ENCODE results near the gene FBP2.
"Not testable (repeated sequence)": the region's sequence is repeated elsewhere in the genome, so short reads cannot be mapped to it uniquely, and the experiment has no call there.

Gene FBP2

DNA sequence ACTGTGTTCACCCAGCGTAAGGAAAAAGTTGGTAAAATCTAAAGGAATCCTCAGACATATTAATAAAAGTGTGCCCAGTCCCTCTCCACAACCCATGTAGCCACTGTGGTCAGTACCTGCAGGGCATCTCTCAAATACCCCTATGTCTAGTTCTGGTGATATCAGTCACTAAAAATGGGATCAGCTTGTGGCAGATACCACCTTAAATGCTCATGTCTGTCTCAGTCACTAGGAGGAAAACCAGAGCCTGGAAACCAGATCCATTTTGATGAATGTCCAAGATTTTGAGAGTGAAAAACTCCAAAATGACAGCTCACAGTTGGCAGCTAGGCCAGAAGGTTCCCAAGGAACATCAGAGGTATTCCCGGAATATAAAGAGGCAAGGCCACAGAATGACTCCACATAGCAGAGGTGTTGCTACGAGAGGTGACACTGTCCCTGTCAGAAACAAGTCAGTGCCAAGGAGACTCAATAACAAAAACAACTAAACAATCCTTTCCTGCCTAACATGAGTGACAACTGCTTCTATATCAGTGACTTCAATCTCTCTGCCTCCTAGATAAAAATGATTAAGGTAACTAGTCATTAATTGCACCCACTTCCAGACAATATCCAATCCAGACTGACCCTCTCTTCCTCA is 25.3 kb downstream of the FBP2 start:
- intact Hi-C loops (cut with DNase I) = no loop called here
- no peak for DNase-seq

DNA sequence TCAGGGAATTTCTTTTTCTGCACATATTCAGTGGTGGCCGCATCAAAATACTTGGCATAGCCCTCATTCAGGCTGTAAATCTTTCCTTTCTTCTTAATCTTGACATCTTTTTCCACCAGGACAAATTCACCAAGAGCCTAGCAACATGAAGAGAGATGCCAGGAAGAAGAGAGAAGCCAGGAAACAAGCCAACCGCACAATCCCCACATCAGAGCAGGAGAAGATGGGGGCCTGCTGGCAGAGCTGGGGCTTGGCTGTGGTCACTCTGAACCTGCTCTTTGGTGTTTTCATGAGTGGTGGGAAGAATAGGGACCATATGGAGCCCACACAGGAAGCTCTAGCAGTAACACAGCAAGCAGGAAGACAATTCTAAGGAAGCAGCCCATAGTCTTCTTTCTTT is 26.4 kb downstream of the FBP2 start:
- no peak for DNase-seq
- intact Hi-C loops (cut with DNase I) = no loop called here

DNA sequence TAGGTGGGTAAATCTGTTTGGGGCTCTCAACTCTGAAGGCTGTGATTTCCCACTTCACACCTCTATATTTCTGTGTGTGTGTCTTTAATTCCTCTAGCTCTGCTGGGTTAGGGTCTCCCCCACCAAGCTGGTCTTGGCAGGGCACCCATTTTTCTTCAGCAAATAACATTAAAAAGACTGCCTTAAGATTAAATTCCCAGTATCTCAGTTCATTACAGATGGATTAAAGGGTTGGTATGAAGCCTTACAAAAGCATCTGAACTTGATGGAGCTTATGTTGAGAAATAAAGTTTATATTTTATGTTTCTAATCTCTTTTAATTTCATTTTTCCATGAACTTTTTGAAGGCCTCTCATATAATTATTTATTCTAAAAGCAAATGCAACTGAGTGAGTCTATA is 27.1 kb downstream of the FBP2 start:
- intact Hi-C loops (cut with DNase I) = no loop called here
- no peak for DNase-seq

- DNase-seq; intact Hi-C loops (cut with DNase I): not testable (repeated sequence)
Measured at GRCh38 chr9:94564279-94564678, 29.3 kb downstream of the FBP2 start.

- DNase-seq = no peak
Measured at GRCh38 chr9:94563548-94563947, 30.1 kb downstream of the FBP2 start.

GRCh38 chr9:94560237-94560636 is 33.4 kb downstream of the FBP2 start:
- DNase-seq = peak in 23 of 42 donors; percentile 6 to 58 (median 37)
- intact Hi-C loops (cut with DNase I) = no loop called here

More at GRCh38 chr9:94563548-94563947, 30.1 kb downstream of the FBP2 start:
- intact Hi-C loops (cut with DNase I) = no loop called here

GRCh38 chr9:94557376-94557775 is 36.2 kb downstream of the FBP2 start:
- DNase-seq = no peak
- intact Hi-C loops (cut with DNase I) = no loop called here

DNA sequence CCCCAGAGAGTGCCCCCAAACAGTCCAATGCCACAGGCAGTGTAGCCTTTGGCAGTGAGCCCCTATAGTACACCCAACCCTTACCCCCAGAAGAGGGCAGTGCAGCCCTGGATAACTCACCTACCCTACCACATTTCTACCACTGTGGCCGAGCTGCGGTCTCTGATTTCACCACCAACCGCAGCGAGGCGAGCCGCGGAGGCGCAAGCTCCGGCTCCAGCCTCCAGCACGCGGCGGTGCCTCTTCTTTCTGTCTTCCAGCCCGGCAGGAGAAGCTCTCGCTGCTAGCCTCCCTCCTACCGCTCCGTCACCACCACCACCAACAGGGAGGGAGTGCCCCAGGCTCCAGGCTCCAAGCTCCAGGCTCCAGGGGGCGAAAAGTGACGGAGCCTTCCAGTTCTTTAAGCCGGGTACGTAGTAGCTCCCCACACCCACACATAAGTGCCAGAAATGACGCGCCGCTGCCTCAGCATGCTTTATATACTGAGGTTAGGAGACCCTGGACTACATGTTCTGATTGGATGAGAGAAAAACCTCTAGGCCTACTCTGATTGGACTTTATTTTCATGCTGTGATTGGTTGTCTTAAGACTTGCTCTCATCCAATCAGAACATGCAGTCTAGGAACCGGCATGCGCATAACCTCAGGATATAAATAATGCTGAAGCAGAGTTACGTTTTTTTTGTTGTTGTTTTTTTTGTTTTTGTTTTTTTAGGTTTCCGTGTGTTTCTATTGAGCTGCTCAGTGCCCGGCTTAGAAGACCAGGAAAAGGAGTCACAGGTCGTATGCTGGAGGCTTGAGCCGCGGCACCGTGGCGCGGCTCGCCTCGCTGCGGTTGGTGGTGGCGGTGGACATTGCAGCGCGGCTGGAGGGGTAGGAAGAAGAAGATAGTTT is 38.9 kb downstream of the FBP2 start, which contains the start of gene PCAT7:
TSS of gene PCAT7 (plus strand) at position 645 of the 893 bp plus-strand sequence.
- DNase-seq = peak in 5 of 42 donors; percentile 3 to 42 (median 19)
- intact Hi-C loops (cut with DNase I) = no loop called here

GRCh38 chr9:94554078-94554438 is 39.6 kb downstream of the FBP2 start:
- intact Hi-C loops (cut with DNase I) = no loop called here
- no peak for DNase-seq

DNA sequence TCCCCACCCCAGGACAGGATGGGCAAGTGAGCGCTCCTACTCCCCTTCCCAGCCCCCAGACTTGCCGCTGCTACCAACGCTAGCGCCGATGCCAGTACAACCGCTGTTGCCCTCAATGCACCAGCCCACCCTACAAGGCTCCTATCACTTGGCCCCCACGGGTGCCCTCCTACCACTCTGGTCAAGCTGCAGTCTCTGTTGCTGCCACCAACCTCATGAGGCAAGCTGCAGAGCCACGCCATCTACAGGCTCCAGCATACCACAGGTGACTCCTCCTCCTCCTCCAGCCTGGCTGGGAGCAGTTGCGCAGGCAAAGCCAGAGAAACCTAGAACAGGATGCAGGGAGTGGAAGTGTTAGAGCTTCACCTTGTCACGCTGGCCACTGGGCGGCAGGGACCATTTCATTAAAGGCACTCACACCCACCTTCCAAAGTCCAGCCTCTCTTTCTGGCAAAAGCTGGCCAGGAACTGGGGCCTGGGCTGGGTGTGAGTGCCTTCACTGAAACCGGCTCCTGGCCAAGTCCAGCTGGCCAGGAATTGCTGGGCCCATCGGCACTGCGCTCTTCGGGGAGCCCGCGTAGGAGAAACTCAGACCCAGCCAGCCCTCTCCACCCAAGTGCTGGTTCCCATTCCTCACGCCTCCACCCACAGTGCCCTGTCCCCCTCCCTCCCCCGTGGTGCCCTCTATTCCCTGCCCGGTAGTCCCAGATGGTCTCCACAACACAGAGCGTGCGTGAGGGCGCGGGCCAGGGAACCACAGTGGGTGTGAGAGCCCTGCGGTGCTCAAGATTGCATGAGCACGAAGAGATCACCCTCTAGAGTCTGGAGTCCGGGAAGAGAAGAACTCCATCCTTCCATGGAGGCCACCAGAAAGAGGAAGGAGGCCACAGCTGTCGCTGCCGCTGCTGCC is 40.3 kb downstream of the FBP2 start:
- no peak for DNase-seq
- intact Hi-C loops (cut with DNase I) = no loop called here

DNA sequence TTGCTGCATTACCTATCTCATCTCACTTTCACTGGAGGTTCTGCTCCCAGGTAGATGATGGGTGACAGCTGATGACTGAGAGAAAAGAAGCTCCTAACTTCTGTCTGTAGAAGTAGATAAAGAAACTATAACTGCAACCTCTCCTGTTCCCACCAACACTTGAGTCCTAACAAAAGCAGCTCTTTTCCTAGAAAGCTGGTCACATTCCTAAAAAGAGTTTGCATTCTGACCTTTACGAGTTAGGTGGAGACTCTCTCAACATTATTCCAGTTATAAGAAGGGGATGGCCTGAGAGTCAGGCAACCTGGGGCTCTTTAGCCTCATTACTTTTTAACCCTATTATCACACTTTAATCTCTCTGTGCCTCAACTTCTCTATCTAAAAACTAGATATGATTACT is 47.7 kb downstream of the FBP2 start:
- DNase-seq = no peak
- intact Hi-C loops (cut with DNase I) = no loop called here

GRCh38 chr9:94544335-94544734 is 49.3 kb downstream of the FBP2 start:
- intact Hi-C loops (cut with DNase I); DNase-seq: not testable (repeated sequence)

DNA sequence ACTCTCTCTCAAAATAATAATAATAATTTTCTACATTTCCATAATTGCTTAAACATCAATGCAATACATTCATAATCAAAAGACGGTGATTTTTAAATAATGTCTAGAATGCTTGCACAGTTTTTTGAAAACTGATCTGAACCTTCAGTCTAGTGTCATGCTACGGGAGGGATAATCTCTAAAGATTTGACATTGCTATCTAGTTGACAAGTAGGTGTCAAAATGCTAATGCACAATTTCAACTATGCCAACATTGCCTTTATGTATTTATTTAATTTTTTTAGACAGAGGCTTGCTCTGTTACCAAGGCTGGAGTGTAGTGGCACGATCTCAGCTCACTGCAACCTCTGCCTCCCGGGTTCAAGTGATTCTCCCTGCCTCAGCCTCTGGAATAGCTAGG is 54.7 kb downstream of the FBP2 start:
- intact Hi-C loops (cut with DNase I) = no loop called here
- no peak for DNase-seq

GRCh38 chr9:94534901-94535300 is 58.7 kb downstream of the FBP2 start:
- no peak for DNase-seq
- intact Hi-C loops (cut with DNase I) = no loop called here

- intact Hi-C loops (cut with DNase I) = no loop called here
- no peak for DNase-seq
Measured at GRCh38 chr9:94533601-94534000, 60.0 kb downstream of the FBP2 start.

- DNase-seq = no peak
Measured at GRCh38 chr9:94533155-94533554, 60.5 kb downstream of the FBP2 start.

GRCh38 chr9:94528886-94529285 is 64.7 kb downstream of the FBP2 start:
- DNase-seq = no peak
- intact Hi-C loops (cut with DNase I) = no loop called here

More at GRCh38 chr9:94533155-94533554, 60.5 kb downstream of the FBP2 start:
- intact Hi-C loops (cut with DNase I) = no loop called here

GRCh38 chr9:94526951-94527350 is 66.7 kb downstream of the FBP2 start:
- intact Hi-C loops (cut with DNase I) = no loop called here
- DNase-seq = no peak

DNA sequence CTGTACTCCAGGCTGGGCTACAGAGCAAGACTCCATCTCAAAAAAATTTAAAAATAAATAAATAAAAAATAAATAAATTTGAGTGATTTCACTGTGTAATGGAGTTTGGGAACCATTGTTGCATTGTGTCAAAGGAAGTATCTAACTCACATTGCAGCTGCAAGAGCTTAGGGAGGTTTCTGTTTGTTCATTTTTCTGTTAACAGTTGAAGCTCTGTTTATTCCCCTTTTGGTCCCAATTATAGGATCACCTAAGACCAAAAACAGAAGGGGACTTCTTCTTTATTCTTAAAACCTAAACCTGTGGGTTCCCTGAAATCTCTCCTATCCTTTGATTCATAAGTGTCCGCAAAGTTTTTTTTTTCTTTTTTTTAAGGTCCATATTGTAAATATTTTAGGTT is 67.4 kb downstream of the FBP2 start:
- intact Hi-C loops (cut with DNase I) = no loop called here
- DNase-seq = no peak

Data from head of caudate nucleus (tissue), 42 donors.